Measurements from ENCODE around the gene AKAP3. TPM values are rescaled to one million over a fixed set of nuclear protein-coding genes. Genes with fewer than 3 reads are reported as not detected.

AKAP3 gene
- total and polyA plus RNA-seq, 10 of the 15 experiments (the other 5 are each of a cell fraction or from before 2014, with no cell fraction given): 0.40 to 2.4 (median 1.3) TPM

GRCh38 chr12:4572680-4573079, 76.2 kb downstream of the AKAP3 start:
- ChIA-PET POLR2A (no interaction called here), RAD21 (ENCODE audit: unreplicated experiment) (no interaction called here), SMC1A (ENCODE audit: uncharacterized antibody, unreplicated experiment) (no interaction called here), CTCF (no interaction called here)
- H2AFZ ChIP-seq (ENCODE audit: control insufficient read depth, low read depth, low read length): no peak overlapping the region
- H3K4me1 ChIP-seq (ENCODE audit: control insufficient read depth, insufficient read depth, low read length): peaks cover 4% of the 10 kb centered on the region
- no peaks in the 10 kb centered on the region for H3K79me2 ChIP-seq (ENCODE audit: control insufficient read depth, insufficient read depth, low read length)
- intact Hi-C loops (cut with micrococcal nuclease; ENCODE audit: unreplicated experiment) (no loop called here), in situ Hi-C loops (cut with MboI) (no loop called here)
- H3K9ac ChIP-seq (ENCODE audit: control insufficient read depth, insufficient read depth, low read length): no peak overlapping the region
- TF ChIP-seq PML (IDR thresholded peaks at IDR 0.05; ENCODE audit: low read length) (no peak), FOS (IDR thresholded peaks at IDR 0.05; ENCODE audit: borderline replicate concordance, extremely low read depth, insufficient read length) (no peak)
- H3K9me3 ChIP-seq (replicated peaks; ENCODE audit: control insufficient read depth, insufficient read depth, low read length): no peaks in the 10 kb centered on the region
- FAIRE-seq (peak; percentile 31), DNase-seq (ENCODE audit: low read depth, low spot score) (no peak), ATAC-seq (no peak)
- H3K4me2 ChIP-seq (ENCODE audit: control insufficient read depth, insufficient read depth): no peak overlapping the region
- no TSS peak for BruUV-seq (replicated peaks)
- no peaks in the 10 kb centered on the region for H3K36me3 ChIP-seq (ENCODE audit: control insufficient read depth in 2 of 2, insufficient read depth in 2 of 2, low read length in 1 of 2)
- H3K4me3 ChIP-seq: no peak overlapping the region
- no peak overlapping the region for H3K27ac ChIP-seq (ENCODE audit: control insufficient read depth, insufficient read depth)
- H4K20me1 ChIP-seq (ENCODE audit: control insufficient read depth, insufficient read depth): no peaks in the 10 kb centered on the region
- no peaks in the 10 kb centered on the region for H3K27me3 ChIP-seq (replicated peaks in 1 of 2; ENCODE audit: control insufficient read depth in 2 of 2, insufficient read depth in 2 of 2, low read length in 1 of 2)
- WGBS (ENCODE audit: insufficient coverage, insufficient replicate concordance, low lambda C conversion rate, missing lambda C conversion rate): 99% methylated on average over 7 of the region's 7 CpGs

- no peak overlapping the region for H3K4me2 ChIP-seq (ENCODE audit: control insufficient read depth, insufficient read depth)
- intact Hi-C loops (cut with micrococcal nuclease; ENCODE audit: unreplicated experiment): no loop called here
- H3K79me2 ChIP-seq (ENCODE audit: control insufficient read depth, insufficient read depth, low read length): no peaks in the 10 kb centered on the region
- FAIRE-seq (no peak), DNase-seq (ENCODE audit: low read depth, low spot score) (no peak), ATAC-seq (no peak)
- H3K27me3 ChIP-seq (replicated peaks in 1 of 2; ENCODE audit: control insufficient read depth in 2 of 2, insufficient read depth in 2 of 2, low read length in 1 of 2): no peaks in the 10 kb centered on the region
- no peaks in the 10 kb centered on the region for H3K9me3 ChIP-seq (replicated peaks; ENCODE audit: control insufficient read depth, insufficient read depth, low read length)
- RAD21 ChIA-PET (ENCODE audit: unreplicated experiment): no interaction called here
- no peak for TF ChIP-seq SUZ12 (IDR thresholded peaks at IDR 0.05; ENCODE audit: unreplicated experiment)
- in situ Hi-C loops (cut with MboI): no loop called here
- H3K9ac ChIP-seq (ENCODE audit: control insufficient read depth, insufficient read depth, low read length): no peak overlapping the region
- H3K27ac ChIP-seq (ENCODE audit: control insufficient read depth, insufficient read depth): no peak overlapping the region
- SMC1A ChIA-PET (ENCODE audit: uncharacterized antibody, unreplicated experiment): interaction anchor here (0.6 kb wide), 2 partner anchors 33 to 392 kb away, joined by 3 read pairs; no protein-coding TSS in a partner anchor
- no peaks in the 10 kb centered on the region for H3K36me3 ChIP-seq (ENCODE audit: control insufficient read depth in 2 of 2, insufficient read depth in 2 of 2, low read length in 1 of 2)
- H3K4me3 ChIP-seq: no peak overlapping the region
- BruUV-seq (replicated peaks): no TSS peak
- peaks cover 28% of the 10 kb centered on the region for H3K4me1 ChIP-seq (ENCODE audit: control insufficient read depth, insufficient read depth, low read length)
- H4K20me1 ChIP-seq (ENCODE audit: control insufficient read depth, insufficient read depth): no peaks in the 10 kb centered on the region
- POLR2A ChIA-PET: no interaction called here
- no peak overlapping the region for H2AFZ ChIP-seq (ENCODE audit: control insufficient read depth, low read depth, low read length)
- WGBS (ENCODE audit: insufficient coverage, insufficient replicate concordance, low lambda C conversion rate, missing lambda C conversion rate): 100% methylated on average over 4 of the region's 4 CpGs
- CTCF ChIA-PET: no interaction called here
These were observed 79.6 kb downstream of the AKAP3 start for GRCh38 chr12:4569261-4569660.
